NCI-H2227 (cell line): ENCODE results near the gene DNAJC18.
"Not testable (repeated sequence)": the region's sequence is repeated elsewhere in the genome, so short reads cannot be mapped to it uniquely, and the experiment has no call there.

Source experiments
- DNase-seq: peaks from one replicate; lab custom pipeline; 2025; ENCODE audit not compliant: unreplicated experiment; lab: John Stamatoyannopoulos, UW

DNAJC18 gene

GRCh38 chr5:139439013-139439903 is at the start of gene DNAJC18:
Gene DNAJC18, minus strand, starts transcription at chr5:139439525. Its CDS starts 80 bp downstream, at chr5:139439445.
- DNase-seq: peak; percentile 94

GRCh38 chr5:139488260-139488659 is 48.9 kb upstream of the DNAJC18 start:
- no peak for DNase-seq

- DNase-seq: no peak
Measured at GRCh38 chr5:139486201-139486600, 46.9 kb upstream of the DNAJC18 start.

GRCh38 chr5:139482890-139483208 is 43.5 kb upstream of the DNAJC18 start:
- not testable (repeated sequence) for DNase-seq

GRCh38 chr5:139482050-139482889 is 42.9 kb upstream of the DNAJC18 start, which contains the start of gene STING1:
Gene STING1, minus strand, starts transcription at chr5:139482758. Its CDS starts 1,054 bp downstream, at chr5:139481704.
- DNase-seq: peak; percentile 65

- DNase-seq: no peak
Measured at GRCh38 chr5:139481580-139482049, 42.3 kb upstream of the DNAJC18 start.

GRCh38 chr5:139481122-139481533 is 41.8 kb upstream of the DNAJC18 start:
- no peak for DNase-seq

- not testable (repeated sequence) for DNase-seq
Measured at GRCh38 chr5:139479729-139480128, 40.4 kb upstream of the DNAJC18 start.

- DNase-seq: not testable (repeated sequence)
Measured at GRCh38 chr5:139478657-139479423, 39.5 kb upstream of the DNAJC18 start.

- DNase-seq: no peak
Measured at GRCh38 chr5:139475865-139476617, 36.7 kb upstream of the DNAJC18 start.

GRCh38 chr5:139474890-139475791 is 35.8 kb upstream of the DNAJC18 start:
- no peak for DNase-seq

- no peak for DNase-seq
Measured at GRCh38 chr5:139473565-139473964, 34.2 kb upstream of the DNAJC18 start.

GRCh38 chr5:139473105-139473504 is 33.8 kb upstream of the DNAJC18 start:
- DNase-seq: no peak

- no peak for DNase-seq
Measured at GRCh38 chr5:139472386-139473030, 33.2 kb upstream of the DNAJC18 start.

- no peak for DNase-seq
Measured at GRCh38 chr5:139470821-139471300, 31.5 kb upstream of the DNAJC18 start, which contains the start of gene SMIM33. Gene SMIM33, plus strand, starts transcription at chr5:139471004. Its CDS starts 118 bp downstream, at chr5:139471122.

- no peak for DNase-seq
Measured at GRCh38 chr5:139468421-139468931, 29.2 kb upstream of the DNAJC18 start.

GRCh38 chr5:139462586-139463276 is 23.4 kb upstream of the DNAJC18 start, which contains the start of gene ECSCR:
Gene ECSCR, minus strand, starts transcription at chr5:139462743. Its CDS starts 73 bp downstream, at chr5:139462670.
- DNase-seq: no peak
